Breast epithelium (tissue), 4 donors: ENCODE measurements around the gene FOXA1. TPM values are rescaled to one million over a fixed set of nuclear protein-coding genes. Genes with fewer than 3 reads are reported as not detected.

Experiments
- DNase-seq, 2 donors: peaks; one replicate each; pipeline ENCODE4 v3.0.0-alpha.2; 2019; ENCODE audit warnings: low spot score in 2 of 2
- H3K27ac ChIP-seq, 2 donors: fragments of 200-600 bp; sonication (generic) in 1 of 2; one replicate each; pipeline ENCODE4 v1.5.1; 2016 to 2019; ENCODE audit warnings: mild to moderate bottlenecking in 1 of 2
- H3K27me3 ChIP-seq, 2 donors: fragments of 200-600 bp; sonication (generic) in 1 of 2; one replicate each; pipeline versions ENCODE4 v1.5.1 to v1.6.0; 2017 to 2019; ENCODE audit warnings: control low read depth in 1 of 2, mild to moderate bottlenecking in 1 of 2
- H3K36me3 ChIP-seq: fragments of 200-600 bp; one replicate; pipeline ENCODE4 v1.5.1; 2019
- H3K4me1 ChIP-seq, 2 donors: fragments of 200-600 bp; sonication (generic); one replicate each; pipeline ENCODE4 v1.5.1; 2016 to 2019; ENCODE audit warnings: control low read depth in 1 of 2
- H3K4me3 ChIP-seq, 3 donors: fragments of 200-600 bp; sonication (generic); 1 replicate in 2 of 3; 2 replicates in 1 of 3; pipeline ENCODE4 v1.5.1; 2016 to 2019; ENCODE audit warnings: mild to moderate bottlenecking in 3 of 3, moderate library complexity in 2 of 3
- H3K9me3 ChIP-seq, 2 donors: fragments of 200-600 bp; sonication (generic) in 1 of 2; one replicate each; pipeline ENCODE4 v1.5.1; 2016 to 2019; ENCODE audit warnings: control low read depth in 1 of 2
- POLR2A ChIP-seq: fragments of 450-650 bp; IDR thresholded peaks from one replicate; pipeline ENCODE4 v1.6.1; 2016; ENCODE audit warnings: antibody characterized with exemption, mild to moderate bottlenecking, moderate library complexity
- POLR2AphosphoS5 ChIP-seq, 3 donors: sonication (generic); formaldehyde crosslinking; IDR thresholded peaks; one replicate each; pipeline ENCODE4 v1.6.1; 2017; ENCODE audit warnings: antibody characterized with exemption in 3 of 3
- intact Hi-C: fragments of 100-400 bp; cut with DNase I; formaldehyde crosslinking; loops from one replicate; pipeline ENCODE4 v1.15.1; 2023; ENCODE audit warnings: low total_unique reads
- total RNA-seq, 3 donors: library from RNA; depleted of rRNA; stranded (reverse); fragments of >200 nt; gene quantifications; one replicate each; pipeline ENCODE4 v1.1.0, GENCODE V29; 2016
- TF ChIP-seq, protein P1 (sequence below), 3 donors: fragments of 450-650 bp; IDR thresholded peaks; one replicate each; pipeline ENCODE4 v1.5.1; 2016 to 2017; ENCODE audit warnings: antibody characterized with exemption in 3 of 3, mild to moderate bottlenecking in 3 of 3, moderate library complexity in 3 of 3

The FOXA1 gene
- total RNA-seq, 3 donors from 2014 or later = 0.32 to 80.6 (median 74.4) TPM

DNA sequence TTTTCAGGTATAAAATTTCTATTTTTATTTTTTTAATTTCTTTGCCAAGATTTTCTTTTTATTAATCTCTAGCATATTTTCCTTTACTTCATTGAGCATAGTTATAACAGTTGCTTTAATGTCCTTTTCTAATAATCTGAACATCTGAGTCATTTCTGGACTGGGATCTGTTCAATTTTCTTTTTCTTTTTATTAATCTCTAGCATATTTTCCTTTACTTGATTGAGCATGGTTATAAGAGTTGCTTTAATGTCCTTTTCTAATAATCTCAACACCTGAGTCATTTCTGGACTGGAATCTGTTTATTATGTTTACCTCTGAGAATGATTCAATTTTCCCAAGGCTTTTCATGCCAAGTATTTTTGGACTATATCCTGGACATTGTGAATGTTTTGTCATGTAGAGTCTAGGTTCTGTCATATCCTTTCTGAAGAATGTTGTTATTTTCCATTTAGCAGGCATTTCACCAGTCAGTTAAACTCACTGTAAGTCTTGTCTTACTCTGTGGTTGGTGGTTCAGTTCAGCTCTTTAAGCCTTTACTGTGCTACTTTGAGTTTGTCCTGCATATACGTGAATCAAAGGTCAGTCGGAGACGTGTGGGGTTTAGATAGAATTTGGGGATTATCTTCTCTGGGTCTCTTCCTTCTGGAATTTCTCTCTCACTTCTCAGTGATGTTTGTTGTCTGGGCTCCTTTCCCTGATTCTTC lies 20.7 kb upstream of the FOXA1 start:
- Histone ChIP-seq H3K9me3 (peaks cover 14 to 38% of the 10 kb centered on the region in 2 donors), H3K36me3 (peaks cover 3% of the 10 kb centered on the region), H3K4me1 (no peaks in the 10 kb centered on the region), H3K27me3 (peaks cover 0 to 16% of the 10 kb centered on the region in 2 donors), H3K4me3 (peak overlapping the region in 1 of 3 donors; percentile 6), H3K27ac (no peak overlapping the region)
- DNase-seq = no peak
- TF ChIP-seq, protein P1, sequence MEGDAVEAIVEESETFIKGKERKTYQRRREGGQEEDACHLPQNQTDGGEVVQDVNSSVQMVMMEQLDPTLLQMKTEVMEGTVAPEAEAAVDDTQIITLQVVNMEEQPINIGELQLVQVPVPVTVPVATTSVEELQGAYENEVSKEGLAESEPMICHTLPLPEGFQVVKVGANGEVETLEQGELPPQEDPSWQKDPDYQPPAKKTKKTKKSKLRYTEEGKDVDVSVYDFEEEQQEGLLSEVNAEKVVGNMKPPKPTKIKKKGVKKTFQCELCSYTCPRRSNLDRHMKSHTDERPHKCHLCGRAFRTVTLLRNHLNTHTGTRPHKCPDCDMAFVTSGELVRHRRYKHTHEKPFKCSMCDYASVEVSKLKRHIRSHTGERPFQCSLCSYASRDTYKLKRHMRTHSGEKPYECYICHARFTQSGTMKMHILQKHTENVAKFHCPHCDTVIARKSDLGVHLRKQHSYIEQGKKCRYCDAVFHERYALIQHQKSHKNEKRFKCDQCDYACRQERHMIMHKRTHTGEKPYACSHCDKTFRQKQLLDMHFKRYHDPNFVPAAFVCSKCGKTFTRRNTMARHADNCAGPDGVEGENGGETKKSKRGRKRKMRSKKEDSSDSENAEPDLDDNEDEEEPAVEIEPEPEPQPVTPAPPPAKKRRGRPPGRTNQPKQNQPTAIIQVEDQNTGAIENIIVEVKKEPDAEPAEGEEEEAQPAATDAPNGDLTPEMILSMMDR (IDR thresholded peaks at IDR 0.05) = no peak
- no peak for TF ChIP-seq POLR2A
- TF ChIP-seq POLR2AphosphoS5 (IDR thresholded peaks at IDR 0.05) = no peak
- intact Hi-C loops = no loop called here

DNA sequence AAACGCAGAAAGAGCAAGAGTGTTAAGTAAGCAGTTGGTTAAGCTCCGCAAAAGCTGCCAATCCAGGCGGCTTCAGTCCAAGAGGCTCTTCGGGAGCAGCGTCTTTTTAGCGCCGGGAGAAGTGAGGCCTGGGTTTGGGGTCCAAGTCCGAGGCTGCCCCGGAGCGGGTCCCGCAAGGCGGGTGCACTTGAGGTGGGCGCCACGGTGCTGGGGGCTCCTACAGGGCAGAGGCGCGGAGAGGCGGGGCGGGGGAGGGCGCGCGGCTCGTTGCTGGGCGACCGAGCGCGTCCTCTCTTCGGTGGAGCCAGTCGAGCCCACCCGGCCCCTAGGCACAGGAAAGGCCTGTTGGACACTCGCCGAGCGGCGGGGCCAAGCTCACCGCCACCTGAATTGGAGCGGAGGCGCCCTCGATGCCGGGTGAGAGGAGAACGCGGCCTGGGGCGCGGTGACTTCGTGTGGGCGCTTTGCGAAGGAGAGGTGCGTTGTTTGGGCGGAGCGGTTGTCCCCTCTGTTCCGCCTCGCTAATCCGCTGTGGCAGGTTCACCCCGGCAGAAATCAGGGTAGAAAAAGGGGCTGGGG lies 16.0 kb upstream of the FOXA1 start:
- Histone ChIP-seq H3K36me3 (peaks cover 3% of the 10 kb centered on the region), H3K4me3 (peak overlapping the region in 2 of 3 donors; percentile 32 to 56), H3K27me3 (peaks cover 0 to 25% of the 10 kb centered on the region in 2 donors), H3K27ac (peak overlapping the region; percentile 73 to 87), H3K4me1 (no peaks in the 10 kb centered on the region), H3K9me3 (peaks cover 12 to 33% of the 10 kb centered on the region in 2 donors)
- intact Hi-C loops = no loop called here
- no peak for DNase-seq
- TF ChIP-seq, protein P1 (IDR thresholded peaks at IDR 0.05) = no peak
- TF ChIP-seq POLR2A (no peak), POLR2AphosphoS5 (IDR thresholded peaks at IDR 0.05) (no peak)

DNA sequence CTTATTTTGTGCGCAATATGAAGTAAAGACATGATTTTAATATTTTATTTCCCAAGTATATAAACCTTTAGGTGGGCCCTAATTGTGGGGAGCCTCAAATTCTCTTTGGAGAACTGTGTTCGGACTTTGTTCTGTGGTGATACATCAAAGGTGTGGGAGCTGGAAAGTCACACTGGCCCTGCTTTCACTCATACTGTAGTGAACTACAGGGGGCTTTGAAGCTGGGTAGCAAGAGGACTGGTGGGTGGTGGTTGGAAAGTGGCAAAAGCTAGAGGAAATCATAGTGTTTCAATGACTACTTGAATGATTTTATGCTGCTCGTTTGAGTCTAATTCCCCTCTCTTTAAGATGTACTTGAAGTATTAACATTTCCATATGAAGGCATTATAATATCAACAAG lies 13.6 kb upstream of the FOXA1 start:
- no peak overlapping the region for H3K4me3 ChIP-seq
- H3K36me3 ChIP-seq = no peaks in the 10 kb centered on the region
- DNase-seq = no peak
- peaks cover 2 to 42% of the 10 kb centered on the region in 2 donors for H3K27me3 ChIP-seq
- H3K27ac ChIP-seq = no peak overlapping the region
- H3K9me3 ChIP-seq = peaks cover 4 to 10% of the 10 kb centered on the region in 2 donors
- intact Hi-C loops = no loop called here
- H3K4me1 ChIP-seq = no peaks in the 10 kb centered on the region
- TF ChIP-seq POLR2A (no peak), POLR2AphosphoS5 (IDR thresholded peaks at IDR 0.05) (no peak)
- TF ChIP-seq, protein P1 (IDR thresholded peaks at IDR 0.05) = no peak

DNA sequence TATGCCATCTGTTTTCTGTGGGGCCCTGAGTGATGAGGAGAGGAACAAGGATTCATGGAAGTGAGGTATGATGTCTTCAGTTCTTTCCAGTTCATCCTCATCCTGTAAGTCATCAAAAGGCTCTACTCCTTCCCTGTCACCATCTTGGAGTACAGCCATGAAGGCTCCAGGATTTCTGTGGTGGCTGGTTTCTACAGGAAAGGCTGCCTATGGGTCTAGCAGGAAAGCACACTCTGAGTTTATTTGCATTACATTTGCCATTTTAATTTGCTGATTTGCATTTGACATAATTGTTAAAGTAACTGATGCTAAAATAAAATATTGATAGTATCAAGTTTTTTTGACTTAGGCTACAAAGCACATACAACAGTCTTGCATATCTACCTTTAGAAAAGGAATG lies 11.6 kb upstream of the FOXA1 start:
- no peaks in the 10 kb centered on the region for H3K36me3 ChIP-seq
- no peaks in the 10 kb centered on the region for H3K4me1 ChIP-seq
- H3K27ac ChIP-seq = no peak overlapping the region
- peaks cover 0 to 4% of the 10 kb centered on the region in 2 donors for H3K9me3 ChIP-seq
- peaks cover 2 to 56% of the 10 kb centered on the region in 2 donors for H3K27me3 ChIP-seq
- no peak overlapping the region for H3K4me3 ChIP-seq
- DNase-seq = no peak
- intact Hi-C loops = no loop called here
- no peak for TF ChIP-seq POLR2A

GRCh38 chr14:37603688-37604251 lies 8.7 kb upstream of the FOXA1 start:
- no peaks in the 10 kb centered on the region for H3K4me1 ChIP-seq
- H3K27ac ChIP-seq = peak overlapping the region in 1 of 2 donors; percentile 38
- no peak for TF ChIP-seq POLR2AphosphoS5 (IDR thresholded peaks at IDR 0.05)
- TF ChIP-seq, protein P1 (IDR thresholded peaks at IDR 0.05) = no peak
- TF ChIP-seq POLR2A = no peak
- no peaks in the 10 kb centered on the region for H3K36me3 ChIP-seq
- DNase-seq = no peak
- H3K9me3 ChIP-seq = no peaks in the 10 kb centered on the region
- intact Hi-C loops = no loop called here
- peaks cover 8 to 71% of the 10 kb centered on the region in 2 donors for H3K27me3 ChIP-seq
- H3K4me3 ChIP-seq = peak overlapping the region in 1 of 3 donors; percentile 8
